GM23338 (cell line): ENCODE results near the gene PRSS36. TPM values are rescaled to one million over a fixed set of nuclear protein-coding genes. Genes with fewer than 3 reads are reported as not detected.
A peak's percentile ranks its signal among the peaks of the same experiment; 100 is the strongest.

ENCODE experiments used
- ATAC-seq: fragments of 200-7000 bp; cut with Tn5 transposase; 3 replicates; pipeline ENCODE4 v1.9.1; 2020
- DNase-seq: peaks from one replicate; pipeline ENCODE4 v3.0.0-alpha.2; 2015; ENCODE audit warnings: low spot score
- H2AFZ ChIP-seq: fragments of 200-600 bp; sonication (generic); 2 replicates; pipeline ENCODE4 v1.8.0; 2016; ENCODE audit warnings: antibody characterized with exemption, mild to moderate bottlenecking, moderate library complexity
- H3F3A ChIP-seq: fragments of 200-600 bp; sonication (generic); replicated peaks from 2 replicates; pipeline ENCODE4 v1.8.0; 2017; ENCODE audit warnings: antibody characterized with exemption, mixed run types, low read depth
- H3K27ac ChIP-seq: fragments of 200-600 bp; sonication (generic); 2 replicates; pipeline ENCODE4 v1.6.1; 2016; ENCODE audit warnings: low read depth
- H3K27me3 ChIP-seq: fragments of 200-600 bp; sonication (generic); 2 replicates; pipeline ENCODE4 v1.8.0; 2016; ENCODE audit warnings: mild to moderate bottlenecking, mixed run types, moderate library complexity; ENCODE audit not compliant: insufficient read depth
- H3K36me3 ChIP-seq: fragments of 200-600 bp; sonication (generic); 2 replicates; pipeline ENCODE4 v1.8.0; 2016; ENCODE audit warnings: mild to moderate bottlenecking; ENCODE audit not compliant: insufficient read depth
- H3K4me1 ChIP-seq: fragments of 200-600 bp; sonication (generic); 2 replicates; pipeline ENCODE4 v1.8.0; 2016; ENCODE audit warnings: mild to moderate bottlenecking, moderate library complexity; ENCODE audit not compliant: insufficient read depth
- H3K4me2 ChIP-seq: fragments of 200-600 bp; sonication (generic); 2 replicates; pipeline ENCODE4 v1.7.1; 2017; ENCODE audit warnings: mixed run types
- H3K4me3 ChIP-seq: fragments of 200-600 bp; sonication (generic); 2 replicates; pipeline ENCODE4 v1.6.1; 2016; ENCODE audit warnings: mixed run types
- H3K79me2 ChIP-seq: fragments of 200-600 bp; sonication (generic); replicated peaks from 2 replicates; pipeline ENCODE4 v1.8.0; 2017; ENCODE audit warnings: mild to moderate bottlenecking; ENCODE audit not compliant: insufficient read depth
- H3K9me2 ChIP-seq: fragments of 200-600 bp; sonication (generic); 2 replicates; pipeline ENCODE4 v1.8.0; 2017; ENCODE audit not compliant: insufficient read depth
- H4K20me1 ChIP-seq: fragments of 200-600 bp; sonication (generic); replicated peaks from 2 replicates; pipeline ENCODE4 v1.8.0; 2017; ENCODE audit warnings: mild to moderate bottlenecking; ENCODE audit not compliant: insufficient read depth
- H3K27ac Mint-ChIP-seq: 2 replicates; pipeline ENCODE4 v1.8.0; 2020; ENCODE audit warnings: inconsistent platforms, mild to moderate bottlenecking, moderate library complexity, mixed read lengths
- H3K27me3 Mint-ChIP-seq: 3 replicates; pipeline ENCODE4 v1.8.0; 2022; ENCODE audit warnings: low read depth, mild to moderate bottlenecking, moderate library complexity, mixed read lengths, inconsistent platforms; ENCODE audit not compliant: insufficient read depth, poor library complexity
- H3K36me3 Mint-ChIP-seq: 3 replicates; pipeline ENCODE4 v1.8.0; 2021; ENCODE audit warnings: low read depth, mild to moderate bottlenecking, inconsistent platforms, moderate library complexity, mixed read lengths
- H3K4me1 Mint-ChIP-seq: 3 replicates; pipeline ENCODE4 v1.8.0; 2020; ENCODE audit warnings: mild to moderate bottlenecking, inconsistent platforms, mixed read lengths
- H3K4me3 Mint-ChIP-seq: 3 replicates; pipeline ENCODE4 v1.8.0; 2021; ENCODE audit warnings: moderate library complexity, mild to moderate bottlenecking, inconsistent platforms, mixed read lengths
- H3K9me3 Mint-ChIP-seq: 3 replicates; pipeline ENCODE4 v1.8.0; 2020; ENCODE audit warnings: moderate library complexity, mild to moderate bottlenecking, inconsistent platforms, mixed read lengths
- CREB1 ChIP-seq: fragments of 250-450 bp; sonication (Bioruptor Pico); IDR thresholded peaks from 2 replicates; pipeline ENCODE4 v1.5.0; 2020; ENCODE audit warnings: low read depth, mild to moderate bottlenecking, moderate library complexity
- ETS1 ChIP-seq: IDR thresholded peaks from 2 replicates; pipeline ENCODE4 v1.6.1; 2016; ENCODE audit warnings: antibody characterized with exemption
- EZH2phosphoT487 ChIP-seq: fragments of 200-600 bp; sonication (generic); IDR thresholded peaks from one replicate; pipeline ENCODE4 v1.8.1; 2018; ENCODE audit warnings: antibody characterized with exemption; ENCODE audit not compliant: unreplicated experiment
- JUNB ChIP-seq: IDR thresholded peaks from one replicate; pipeline ENCODE4 v1.6.1; 2016; ENCODE audit warnings: antibody characterized with exemption; ENCODE audit not compliant: unreplicated experiment
- POLR2AphosphoS5 ChIP-seq: IDR thresholded peaks from 2 replicates; pipeline ENCODE4 v1.6.1; 2016; ENCODE audit warnings: antibody characterized with exemption, low read depth
- STAT1 ChIP-seq: IDR thresholded peaks from one replicate; pipeline ENCODE4 v1.6.1; 2016; ENCODE audit warnings: antibody characterized with exemption; ENCODE audit not compliant: unreplicated experiment
- ZNF331 ChIP-seq: fragments of 250-450 bp; sonication (Bioruptor Pico); IDR thresholded peaks from 2 replicates; pipeline ENCODE4 v1.5.0; 2020; ENCODE audit warnings: low read depth, mild to moderate bottlenecking, moderate library complexity
- ZNF462 ChIP-seq: fragments of 250-450 bp; sonication (Bioruptor Pico); IDR thresholded peaks from 2 replicates; pipeline ENCODE4 v1.5.0; 2020; ENCODE audit warnings: mild to moderate bottlenecking, moderate library complexity
- polyA plus RNA-seq: library from polyadenylated mRNA; unstranded; fragments of >200 nt; fragmentation: Nextera tagmentation; extraction: Ambion mirVana; gene quantifications from 2 replicates; pipeline ENCODE4 v1.2.1, GENCODE V29; 2016
- total RNA-seq: library from RNA; depleted of rRNA; stranded (reverse); fragments of >200 nt; shearing (Covaris generic); gene quantifications from 2 replicates; pipeline ENCODE4 v1.2.3, GENCODE V29; 2014

The PRSS36 gene
- total and polyA plus RNA-seq, 2 experiments from 2014 or later = 0.91 to 1.4 TPM

- Histone ChIP-seq H3F3A (peaks cover 6% of the 10 kb centered on the region; the same call in 1 of the 2 replicates), H3K79me2 (peaks cover 16% of the 10 kb centered on the region), H3K4me2 (peak overlapping the region; percentile 91), H3K4me1 (peaks cover 7% of the 10 kb centered on the region; the same call in 1 of the 2 replicates), H3K36me3 (no peaks in the 10 kb centered on the region), H3K27ac (no peak overlapping the region), H2AFZ (no peak overlapping the region), H3K27me3 (no peaks in the 10 kb centered on the region), H3K4me3 (peak overlapping the region; percentile 84), H4K20me1 (no peaks in the 10 kb centered on the region), H3K9me2 (no peaks in the 10 kb centered on the region)
- peaks cover 28% of the 10 kb centered on the region for H3K36me3 Mint-ChIP-seq
- H3K27ac Mint-ChIP-seq = no peak overlapping the region
- H3K27me3 Mint-ChIP-seq = peaks cover 16% of the 10 kb centered on the region
- peak overlapping the region; percentile 93 for H3K4me3 Mint-ChIP-seq
- no peak for TF ChIP-seq CREB1
- no peak for TF ChIP-seq ZNF331 (CRISPR knock-in tag)
- TF ChIP-seq ZNF462 (CRISPR knock-in tag) = no peak
- no peak for TF ChIP-seq JUNB
- TF ChIP-seq STAT1 = no peak
- no peak for TF ChIP-seq ETS1
- no peak for TF ChIP-seq POLR2AphosphoS5
- no peak for TF ChIP-seq EZH2phosphoT487
- DNase-seq (peak; percentile 51), ATAC-seq (peak; percentile 15)
- H3K9me3 Mint-ChIP-seq = peaks cover 5% of the 10 kb centered on the region; the same call in 2 of the 3 replicates
- peaks cover 8% of the 10 kb centered on the region for H3K4me1 Mint-ChIP-seq
Observed at GRCh38 chr16:31093132-31093703, 56.6 kb downstream of the PRSS36 start.
